ENCODE measurements around the gene PTPRU.

GRCh38 chr1:29211086-29212030, 25.0 kb upstream of the PTPRU start:
- no peak for TF ChIP-seq MAFK (IDR thresholded peaks at IDR 0.05; ENCODE audit: partially characterized antibody)
- no peak for TF ChIP-seq CTCF (IDR thresholded peaks at IDR 0.05)
- no peak for TF ChIP-seq RARB (CRISPR knock-in tag; IDR thresholded peaks at IDR 0.05)
- TF ChIP-seq RFX5 (IDR thresholded peaks at IDR 0.05): no peak
- TF ChIP-seq POLR2A (IDR thresholded peaks at IDR 0.05; ENCODE audit: low read length): no peak
- TF ChIP-seq SREBF2 (IDR thresholded peaks at IDR 0.05): no peak
- no peak for TF ChIP-seq HOXB5 (CRISPR knock-in tag; IDR thresholded peaks at IDR 0.05)
- TF ChIP-seq MAZ (IDR thresholded peaks at IDR 0.05; ENCODE audit: borderline replicate concordance, low read depth, low read length): no peak
- no peak for TF ChIP-seq REST (IDR thresholded peaks at IDR 0.05)
- no peak for TF ChIP-seq MAX (IDR thresholded peaks at IDR 0.05)
- no peak for TF ChIP-seq ESRRA (IDR thresholded peaks at IDR 0.05; ENCODE audit: borderline replicate concordance, low read length)
- TF ChIP-seq ELK1 (IDR thresholded peaks at IDR 0.05; ENCODE audit: low read depth, low read length): no peak
